A673 (cell line): Measurements from ENCODE around the gene IMMP2L. TPM values are rescaled to one million over a fixed set of nuclear protein-coding genes. Genes with fewer than 3 reads are reported as not detected.

Source experiments
- BruUV-seq: library from RNA; stranded (reverse); fragments of 400-500 nt; replicated peaks from 2 replicates; lab custom pipeline; 2021; lab: Mats Ljungman, UMichigan
- CTCF ChIA-PET: fragments of 300-600 bp; sonication (Branson Sonifier 250); formaldehyde crosslinking; loops from one replicate; lab custom pipeline; 2022; ENCODE audit warnings: antibody characterized with exemption; lab: Charles Lee
- POLR2A ChIA-PET: fragments of 300-600 bp; sonication (Branson Sonifier 250); formaldehyde crosslinking; loops from one replicate; lab custom pipeline; 2022; ENCODE audit warnings: antibody characterized with exemption; ENCODE audit not compliant: low non-redundant PET; lab: Charles Lee
- DNase-seq: peaks from one replicate; pipeline ENCODE4 v3.0.0-alpha.2; 2015; ENCODE audit warnings: low spot score
- H3K27ac ChIP-seq: fragments of 200-600 bp; sonication (generic); 2 replicates; pipeline ENCODE4 v1.5.1; 2016; ENCODE audit warnings: mixed run types, low read depth, mild to moderate bottlenecking, mixed read lengths, antibody characterized with exemption, low read length; ENCODE audit not compliant: poor library complexity, severe bottlenecking
- H3K27me3 ChIP-seq: fragments of 200-600 bp; sonication (generic); replicated peaks from 2 replicates; pipeline ENCODE4 v1.6.1; 2017; ENCODE audit warnings: mixed run types, low read depth, mild to moderate bottlenecking, mixed read lengths, antibody characterized with exemption, low read length; ENCODE audit not compliant: insufficient read depth, poor library complexity
- H3K36me3 ChIP-seq: fragments of 200-600 bp; sonication (generic); 2 replicates; pipeline ENCODE4 v1.6.1; 2016; ENCODE audit warnings: mixed run types, mild to moderate bottlenecking, mixed read lengths, antibody characterized with exemption, low read length; ENCODE audit not compliant: insufficient read depth, poor library complexity, severe bottlenecking
- H3K4me1 ChIP-seq: fragments of 200-600 bp; sonication (generic); 2 replicates; pipeline ENCODE4 v1.6.1; 2017; ENCODE audit warnings: mixed run types, mild to moderate bottlenecking, mixed read lengths, antibody characterized with exemption, low read length; ENCODE audit not compliant: insufficient read depth, poor library complexity, severe bottlenecking
- H3K4me3 ChIP-seq: fragments of 200-600 bp; sonication (generic); 2 replicates; pipeline ENCODE4 v1.5.1; 2016; ENCODE audit warnings: low read depth, mixed run types, mild to moderate bottlenecking, mixed read lengths, low read length; ENCODE audit not compliant: poor library complexity, severe bottlenecking
- H3K9me3 ChIP-seq: fragments of 200-600 bp; sonication (generic); 2 replicates; pipeline ENCODE4 v1.6.1; 2016; ENCODE audit warnings: mixed run types, low read depth, mild to moderate bottlenecking, mixed read lengths, antibody characterized with exemption, low read length; ENCODE audit not compliant: poor library complexity, severe bottlenecking
- EZH2 ChIP-seq: fragments of 200-600 bp; sonication (generic); IDR thresholded peaks from 2 replicates; pipeline ENCODE4 v1.6.1; 2017; ENCODE audit warnings: borderline replicate concordance, low read depth, mild to moderate bottlenecking, mixed read lengths, antibody characterized with exemption, low read length; ENCODE audit not compliant: poor library complexity, severe bottlenecking
- intact Hi-C: fragments of 100-400 bp; cut with micrococcal nuclease; formaldehyde crosslinking; loops from one replicate; pipeline ENCODE4 v1.10.0; 2022; ENCODE audit not compliant: unreplicated experiment
- total RNA-seq: library from RNA; stranded (reverse); gene quantifications from 2 replicates; pipeline ENCODE4 v1.2.3, GENCODE V29; 2021
- TF ChIP-seq, protein P1 (sequence below): fragments of 300-800, 200-600 bp; sonication (generic); conservative IDR thresholded peaks from 2 replicates; pipeline ENCODE4 v1.5.1; 2017; ENCODE audit warnings: low read depth, mild to moderate bottlenecking, antibody characterized with exemption, low read length, moderate library complexity, mixed read lengths

The IMMP2L gene
- total RNA-seq, 1 experiment from 2014 or later = 10.0 TPM

DNA sequence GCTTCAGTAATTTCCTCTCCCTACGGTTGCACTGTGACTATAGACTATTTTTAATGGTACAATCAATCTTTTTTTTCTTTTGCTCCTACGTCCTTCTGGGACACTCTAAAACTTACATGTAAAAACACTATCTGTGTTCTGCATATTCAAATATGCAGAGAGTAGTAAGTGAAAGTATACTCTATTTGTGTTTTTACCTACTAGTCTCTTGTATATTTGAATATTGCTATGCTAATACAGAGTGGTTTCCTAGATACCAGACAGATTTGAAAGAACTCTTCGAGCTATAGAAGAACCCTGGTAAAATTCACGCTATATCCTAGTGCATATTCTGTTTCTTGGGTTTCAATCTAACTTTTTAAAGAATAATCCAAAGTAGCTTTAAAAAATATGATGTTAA, 672.2 kb downstream of the IMMP2L start:
- no peaks in the 10 kb centered on the region for H3K36me3 ChIP-seq
- H3K27me3 ChIP-seq = no peaks in the 10 kb centered on the region
- no peaks in the 10 kb centered on the region for H3K9me3 ChIP-seq
- H3K27ac ChIP-seq = no peak overlapping the region
- ChIA-PET CTCF (no interaction called here), POLR2A (no interaction called here)
- intact Hi-C loops = no loop called here
- H3K4me1 ChIP-seq = no peaks in the 10 kb centered on the region
- no peak for DNase-seq
- no TSS peak for BruUV-seq
- H3K4me3 ChIP-seq = no peak overlapping the region
- TF ChIP-seq, protein P1, sequence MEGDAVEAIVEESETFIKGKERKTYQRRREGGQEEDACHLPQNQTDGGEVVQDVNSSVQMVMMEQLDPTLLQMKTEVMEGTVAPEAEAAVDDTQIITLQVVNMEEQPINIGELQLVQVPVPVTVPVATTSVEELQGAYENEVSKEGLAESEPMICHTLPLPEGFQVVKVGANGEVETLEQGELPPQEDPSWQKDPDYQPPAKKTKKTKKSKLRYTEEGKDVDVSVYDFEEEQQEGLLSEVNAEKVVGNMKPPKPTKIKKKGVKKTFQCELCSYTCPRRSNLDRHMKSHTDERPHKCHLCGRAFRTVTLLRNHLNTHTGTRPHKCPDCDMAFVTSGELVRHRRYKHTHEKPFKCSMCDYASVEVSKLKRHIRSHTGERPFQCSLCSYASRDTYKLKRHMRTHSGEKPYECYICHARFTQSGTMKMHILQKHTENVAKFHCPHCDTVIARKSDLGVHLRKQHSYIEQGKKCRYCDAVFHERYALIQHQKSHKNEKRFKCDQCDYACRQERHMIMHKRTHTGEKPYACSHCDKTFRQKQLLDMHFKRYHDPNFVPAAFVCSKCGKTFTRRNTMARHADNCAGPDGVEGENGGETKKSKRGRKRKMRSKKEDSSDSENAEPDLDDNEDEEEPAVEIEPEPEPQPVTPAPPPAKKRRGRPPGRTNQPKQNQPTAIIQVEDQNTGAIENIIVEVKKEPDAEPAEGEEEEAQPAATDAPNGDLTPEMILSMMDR = no peak

DNA sequence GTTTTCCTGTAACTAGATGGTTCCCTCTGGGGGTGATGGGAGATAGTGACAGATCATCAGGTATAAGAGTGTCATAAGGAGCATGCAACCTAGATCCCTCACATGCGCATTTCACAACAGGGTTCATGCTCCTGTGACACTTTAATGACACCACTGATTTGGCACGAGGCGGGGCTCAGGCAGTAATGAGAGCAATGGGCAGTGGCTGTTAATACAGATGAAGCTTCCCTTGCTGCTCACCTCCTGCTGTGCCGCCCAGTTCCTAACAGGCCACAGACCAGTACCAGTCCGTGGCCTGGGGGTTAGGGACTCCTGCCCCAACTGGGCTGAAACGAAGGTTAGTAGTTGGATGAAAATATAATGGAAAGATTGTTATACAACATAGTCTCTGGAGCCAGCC, 673.0 kb downstream of the IMMP2L start:
- Histone ChIP-seq H3K4me1 (no peaks in the 10 kb centered on the region), H3K9me3 (no peaks in the 10 kb centered on the region), H3K4me3 (no peak overlapping the region), H3K27ac (no peak overlapping the region), H3K27me3 (no peaks in the 10 kb centered on the region), H3K36me3 (no peaks in the 10 kb centered on the region)
- TF ChIP-seq, protein P1 = no peak
- no peak for TF ChIP-seq EZH2
- no peak for DNase-seq
- no TSS peak for BruUV-seq
- intact Hi-C loops = no loop called here
- CTCF ChIA-PET = no interaction called here
- POLR2A ChIA-PET = no interaction called here

DNA sequence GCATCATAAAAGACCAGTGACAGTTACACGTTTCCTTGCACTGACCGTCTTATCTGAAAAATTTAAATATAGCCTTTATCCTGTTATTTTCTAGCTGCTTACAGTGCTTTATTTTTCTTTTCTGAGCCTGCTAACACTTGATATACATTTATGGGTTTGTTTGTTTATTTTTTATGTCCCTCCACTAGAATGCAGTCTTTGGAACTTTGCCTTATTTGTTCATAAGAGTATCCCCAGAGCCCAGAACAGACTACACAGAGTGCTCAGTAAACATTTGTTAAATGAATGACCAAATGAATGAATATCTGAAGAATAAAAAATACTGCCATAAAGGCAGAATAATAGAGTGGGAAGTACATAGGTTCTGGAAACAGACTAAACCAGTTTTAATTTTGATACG, 673.7 kb downstream of the IMMP2L start:
- ChIA-PET POLR2A (no interaction called here), CTCF (no interaction called here)
- no TSS peak for BruUV-seq
- Histone ChIP-seq H3K36me3 (no peaks in the 10 kb centered on the region), H3K4me1 (no peaks in the 10 kb centered on the region), H3K9me3 (no peaks in the 10 kb centered on the region), H3K4me3 (no peak overlapping the region), H3K27ac (no peak overlapping the region), H3K27me3 (no peaks in the 10 kb centered on the region)
- DNase-seq = no peak
- TF ChIP-seq EZH2 = no peak
- TF ChIP-seq, protein P1 = no peak
- intact Hi-C loops = no loop called here

DNA sequence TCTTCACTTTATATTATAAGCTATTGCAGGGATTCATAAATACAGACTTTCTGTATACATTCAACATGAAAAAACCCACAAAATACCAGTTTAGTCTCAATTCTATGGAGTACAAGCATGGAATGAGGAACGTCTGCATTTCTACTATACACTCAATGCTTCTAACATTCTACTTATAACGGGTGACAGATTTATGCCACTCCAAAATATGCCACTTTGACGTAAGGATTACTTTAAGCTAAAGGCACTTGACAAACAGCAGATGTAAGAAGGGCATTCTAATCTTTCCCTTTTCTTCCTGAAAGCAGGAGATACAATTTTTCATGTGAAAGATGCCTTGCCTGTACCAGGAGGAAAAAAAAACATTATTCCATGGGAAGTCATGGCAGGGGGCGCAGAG, 676.8 kb downstream of the IMMP2L start:
- H3K4me1 ChIP-seq = no peaks in the 10 kb centered on the region
- ChIA-PET POLR2A (no interaction called here), CTCF (no interaction called here)
- no TSS peak for BruUV-seq
- no peaks in the 10 kb centered on the region for H3K27me3 ChIP-seq
- no peak overlapping the region for H3K27ac ChIP-seq
- no peak for DNase-seq
- TF ChIP-seq, protein P1 = no peak
- H3K9me3 ChIP-seq = no peaks in the 10 kb centered on the region
- H3K4me3 ChIP-seq = no peak overlapping the region
- intact Hi-C loops = no loop called here
- no peaks in the 10 kb centered on the region for H3K36me3 ChIP-seq
